ENCODE measurements around the gene NRXN2. TPM values are rescaled to one million over a fixed set of nuclear protein-coding genes. Genes with fewer than 3 reads are reported as not detected.

The NRXN2 gene
- total and polyA plus RNA-seq, 2 experiments from 2014 or later, result 1.1 to 5.6 TPM

DNA sequence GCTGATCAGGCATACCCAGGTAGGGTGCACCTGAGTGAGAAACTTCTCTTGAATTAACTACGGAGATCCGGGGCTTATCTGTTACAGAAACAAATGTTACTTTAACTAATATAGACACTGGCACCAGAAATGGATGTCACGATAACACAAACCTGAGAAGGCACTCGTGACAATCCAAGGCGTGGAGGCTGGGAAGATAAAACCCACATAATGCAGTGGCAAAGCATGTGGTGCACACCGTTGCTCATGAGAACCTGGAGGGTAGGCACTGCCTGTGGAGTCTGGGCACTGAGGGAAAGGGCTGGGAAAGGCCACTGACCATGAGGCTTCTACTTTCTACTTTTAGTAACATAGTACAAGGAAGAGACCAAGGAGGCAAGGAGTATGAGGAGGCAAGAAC lies 109.3 kb downstream of the NRXN2 start:
- in situ Hi-C loops (cut with MboI), result no loop called here
- Histone ChIP-seq H3F3A (ENCODE audit: insufficient read depth) (no peaks in the 10 kb centered on the region), H3K36me3 (ENCODE audit: low read depth) (no peaks in the 10 kb centered on the region), H3K9me2 (ENCODE audit: insufficient read depth) (no peaks in the 10 kb centered on the region), H3K4me3 (no peak overlapping the region), H2AFZ (no peak overlapping the region), H3K27me3 (replicated peaks; ENCODE audit: insufficient read depth) (0 out of 2 replicates have a peak, but pooled peaks cover under 1% of the 10 kb centered on the region), H3K27ac (no peak overlapping the region), H3K9ac (no peak overlapping the region), H3K79me2 (ENCODE audit: insufficient read depth) (no peaks in the 10 kb centered on the region), H3K4me2 (ENCODE audit: unreplicated experiment) (no peak overlapping the region), H3K4me1 (ENCODE audit: insufficient read depth) (no peaks in the 10 kb centered on the region), H4K20me1 (ENCODE audit: insufficient read depth) (no peaks in the 10 kb centered on the region), H3K9me3 (ENCODE audit: low read depth) (no peaks in the 10 kb centered on the region)
- WGBS, 2 experiments (ENCODE audit: low coverage in 1 of 2, low lambda C conversion rate in 2 of 2, missing lambda C conversion rate in 2 of 2), result 66 to 69% methylated on average over 6 of the region's 6 CpGs
- DNase-seq, result no peak
- TF ChIP-seq EZH2phosphoT487 (IDR thresholded peaks at IDR 0.05; ENCODE audit: insufficient read depth, low read depth), result no peak
- no peak for TF ChIP-seq EZH2 (IDR thresholded peaks at IDR 0.05; ENCODE audit: insufficient read depth, poor library complexity, severe bottlenecking)

DNA sequence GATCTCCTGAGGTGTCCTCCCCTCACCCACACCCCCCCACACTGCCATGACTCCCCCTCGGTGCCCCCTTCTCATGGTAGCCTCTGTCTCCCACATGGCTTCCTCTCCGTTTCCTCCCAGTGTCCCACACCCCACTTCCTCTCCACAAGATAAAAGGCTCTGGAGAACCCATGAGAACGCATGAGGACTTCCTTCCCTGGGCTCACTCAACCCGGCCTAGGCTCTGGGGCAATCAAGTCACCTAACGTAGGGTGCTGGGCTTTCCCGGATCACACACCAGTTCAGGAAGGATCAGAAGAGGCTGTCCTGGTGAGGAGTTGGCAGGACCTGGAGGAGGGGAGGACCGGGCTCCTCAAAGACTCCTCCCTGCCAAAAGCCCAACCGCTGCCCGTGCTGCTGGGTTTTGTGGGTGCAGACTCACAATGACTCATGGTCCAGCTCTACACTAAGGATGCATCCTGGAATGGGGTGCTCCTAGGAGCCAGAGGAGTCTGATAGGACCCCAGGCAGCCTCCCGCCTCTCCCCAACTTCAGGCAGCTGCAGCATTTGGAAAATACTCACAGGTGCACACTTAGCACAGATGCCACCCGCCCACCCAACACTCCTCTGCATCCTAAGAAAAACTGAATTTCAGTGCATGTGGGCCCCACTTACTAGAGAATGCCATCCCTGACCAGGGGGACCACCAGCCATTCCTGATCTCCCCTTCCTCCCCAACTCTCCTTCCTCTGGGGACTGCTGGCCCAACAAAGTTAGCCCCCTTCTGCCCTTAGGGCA lies 110.9 kb downstream of the NRXN2 start:
- DNase-seq, result peak; percentile 34
- H3K9me3 ChIP-seq (ENCODE audit: low read depth), result no peaks in the 10 kb centered on the region
- H3K9me2 ChIP-seq (ENCODE audit: insufficient read depth), result no peaks in the 10 kb centered on the region
- no peaks in the 10 kb centered on the region for H3K79me2 ChIP-seq (ENCODE audit: insufficient read depth)
- H2AFZ ChIP-seq, result no peak overlapping the region
- no peak overlapping the region for H3K27ac ChIP-seq
- in situ Hi-C loops (cut with MboI), result no loop called here
- H4K20me1 ChIP-seq (ENCODE audit: insufficient read depth), result no peaks in the 10 kb centered on the region
- no peak overlapping the region for H3K4me3 ChIP-seq
- TF ChIP-seq EZH2phosphoT487 (IDR thresholded peaks at IDR 0.05; ENCODE audit: insufficient read depth, low read depth) (no peak), EZH2 (IDR thresholded peaks at IDR 0.05; ENCODE audit: insufficient read depth, poor library complexity, severe bottlenecking) (no peak)
- H3K4me2 ChIP-seq (ENCODE audit: unreplicated experiment), result no peak overlapping the region
- H3F3A ChIP-seq (ENCODE audit: insufficient read depth), result no peaks in the 10 kb centered on the region
- 46 to 48% methylated on average over 10 to 11 of the region's 11 CpGs for WGBS, 2 experiments (ENCODE audit: low coverage in 1 of 2, low lambda C conversion rate in 2 of 2, missing lambda C conversion rate in 2 of 2)
- no peaks in the 10 kb centered on the region for H3K36me3 ChIP-seq (ENCODE audit: low read depth)
- H3K4me1 ChIP-seq (ENCODE audit: insufficient read depth), result no peaks in the 10 kb centered on the region
- 0 out of 2 replicates have a peak, but pooled peaks cover 5% of the 10 kb centered on the region for H3K27me3 ChIP-seq (replicated peaks; ENCODE audit: insufficient read depth)
- H3K9ac ChIP-seq, result no peak overlapping the region

DNA sequence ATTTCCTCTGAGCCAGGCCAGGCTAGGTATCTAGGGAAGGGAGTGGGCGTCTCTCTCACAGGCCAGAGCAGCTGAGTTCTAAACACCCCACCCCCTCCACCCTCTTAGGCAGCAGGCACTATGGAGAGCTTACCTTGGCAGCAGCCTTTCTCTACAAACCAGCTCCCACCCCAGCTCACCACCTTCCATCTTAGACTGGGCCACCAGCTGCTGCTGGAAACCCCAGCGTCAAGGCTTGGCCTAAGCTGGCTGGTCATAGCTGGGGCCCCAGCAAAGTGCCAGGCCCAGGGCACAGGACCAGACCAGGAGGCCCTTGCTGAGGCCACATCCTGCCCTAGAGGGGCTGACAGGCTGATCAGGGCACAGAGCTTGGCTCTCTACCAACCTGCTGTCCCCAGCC lies 111.8 kb downstream of the NRXN2 start:
- no peaks in the 10 kb centered on the region for H3K9me3 ChIP-seq (ENCODE audit: low read depth)
- no peaks in the 10 kb centered on the region for H3F3A ChIP-seq (ENCODE audit: insufficient read depth)
- no peak overlapping the region for H3K27ac ChIP-seq
- no peak overlapping the region for H2AFZ ChIP-seq
- H3K9ac ChIP-seq, result no peak overlapping the region
- no peak overlapping the region for H3K4me3 ChIP-seq
- no peaks in the 10 kb centered on the region for H4K20me1 ChIP-seq (ENCODE audit: insufficient read depth)
- H3K36me3 ChIP-seq (ENCODE audit: low read depth), result no peaks in the 10 kb centered on the region
- no peaks in the 10 kb centered on the region for H3K79me2 ChIP-seq (ENCODE audit: insufficient read depth)
- H3K9me2 ChIP-seq (ENCODE audit: insufficient read depth), result no peaks in the 10 kb centered on the region
- TF ChIP-seq EZH2 (IDR thresholded peaks at IDR 0.05; ENCODE audit: insufficient read depth, poor library complexity, severe bottlenecking) (no peak), EZH2phosphoT487 (IDR thresholded peaks at IDR 0.05; ENCODE audit: insufficient read depth, low read depth) (no peak)
- DNase-seq, result no peak
- in situ Hi-C loops (cut with MboI), result no loop called here
- H3K4me2 ChIP-seq (ENCODE audit: unreplicated experiment), result no peak overlapping the region
- 0 out of 2 replicates have a peak, but pooled peaks cover 5% of the 10 kb centered on the region for H3K27me3 ChIP-seq (replicated peaks; ENCODE audit: insufficient read depth)
- WGBS, 2 experiments (ENCODE audit: low coverage in 1 of 2, low lambda C conversion rate in 2 of 2, missing lambda C conversion rate in 2 of 2), result 67 to 69% methylated on average over 2 of the region's 2 CpGs
- H3K4me1 ChIP-seq (ENCODE audit: insufficient read depth), result no peaks in the 10 kb centered on the region

DNA sequence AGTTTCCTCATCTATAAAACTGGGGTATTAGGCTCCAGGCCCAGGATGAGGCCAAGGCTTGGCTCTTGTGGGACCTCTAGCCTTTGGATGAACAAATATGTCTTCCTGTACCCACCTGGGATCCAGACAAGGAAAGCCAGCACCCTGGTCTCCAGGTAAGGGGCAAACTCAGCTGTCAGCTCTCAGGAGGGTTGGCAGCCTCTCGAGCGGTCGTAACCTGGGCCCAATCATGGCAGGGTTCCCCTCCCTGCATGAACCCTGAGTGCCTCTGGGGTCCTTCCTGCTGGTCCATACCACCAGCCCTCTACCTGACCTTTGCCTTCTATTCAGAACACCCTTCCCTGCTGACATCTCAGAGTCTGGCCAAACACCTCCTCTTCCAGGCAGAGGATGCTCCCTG lies 112.4 kb downstream of the NRXN2 start:
- no peak for DNase-seq
- Histone ChIP-seq H3K9me3 (ENCODE audit: low read depth) (no peaks in the 10 kb centered on the region), H3K27ac (no peak overlapping the region), H3F3A (ENCODE audit: insufficient read depth) (no peaks in the 10 kb centered on the region), H3K9me2 (ENCODE audit: insufficient read depth) (no peaks in the 10 kb centered on the region), H3K4me1 (ENCODE audit: insufficient read depth) (no peaks in the 10 kb centered on the region), H3K79me2 (ENCODE audit: insufficient read depth) (no peaks in the 10 kb centered on the region), H3K36me3 (ENCODE audit: low read depth) (no peaks in the 10 kb centered on the region), H3K4me2 (ENCODE audit: unreplicated experiment) (no peak overlapping the region), H3K9ac (no peak overlapping the region), H3K4me3 (no peak overlapping the region), H3K27me3 (replicated peaks; ENCODE audit: insufficient read depth) (0 out of 2 replicates have a peak, but pooled peaks cover 5% of the 10 kb centered on the region), H2AFZ (no peak overlapping the region), H4K20me1 (ENCODE audit: insufficient read depth) (no peaks in the 10 kb centered on the region)
- no peak for TF ChIP-seq EZH2 (IDR thresholded peaks at IDR 0.05; ENCODE audit: insufficient read depth, poor library complexity, severe bottlenecking)
- TF ChIP-seq EZH2phosphoT487 (IDR thresholded peaks at IDR 0.05; ENCODE audit: insufficient read depth, low read depth), result no peak
- 71 to 85% methylated on average over 3 of the region's 3 CpGs for WGBS, 2 experiments (ENCODE audit: low coverage in 1 of 2, low lambda C conversion rate in 2 of 2, missing lambda C conversion rate in 2 of 2)
- in situ Hi-C loops (cut with MboI), result no loop called here

Measured in GM23248 (cell line).